ENCODE results near the gene DDX3X. TPM values are rescaled to one million over a fixed set of nuclear protein-coding genes. Genes with fewer than 3 reads are reported as not detected.

DDX3X gene
- total and polyA plus RNA-seq, 2 of the 13 experiments (the other 11 are each of a cell fraction or from before 2014, with no cell fraction given), result 53.5 to 239 TPM

- TF ChIP-seq ZUFSP (CRISPR knock-in tag; IDR thresholded peaks at IDR 0.05; ENCODE audit: borderline replicate concordance), result no peak
- TF ChIP-seq FOXP1 (IDR thresholded peaks at IDR 0.05), result no peak
- no peak for TF ChIP-seq FOXP1 (CRISPR knock-in tag; IDR thresholded peaks at IDR 0.05)
- no peak for TF ChIP-seq PITX1 (CRISPR knock-in tag; IDR thresholded peaks at IDR 0.05)
- TF ChIP-seq SIX1 (CRISPR knock-in tag; IDR thresholded peaks at IDR 0.05; ENCODE audit: borderline replicate concordance), result no peak
- no peak for TF ChIP-seq NR2C2 (CRISPR knock-in tag; IDR thresholded peaks at IDR 0.05; ENCODE audit: borderline replicate concordance)
These were observed 2.0 kb downstream of the DDX3X start (continued) for GRCh38 chrX:41335958-41336331.

- peak overlapping the region; percentile 90 for H3K4me2 ChIP-seq (ENCODE audit: low read depth, low read length)
- intact Hi-C loops (cut with micrococcal nuclease; ENCODE audit: unreplicated experiment), result loop anchor here (10.0 kb wide), 1 partner anchor 62 kb away; no protein-coding TSS in a partner anchor
- no peak overlapping the region for H3K27ac ChIP-seq (ENCODE audit: extremely low read length, insufficient read depth, low read length)
- no peak for DNase-seq (ENCODE audit: low spot score)
- 3% methylated on average over 6 of the region's 7 CpGs for WGBS (ENCODE audit: low lambda C conversion rate)
- no peak overlapping the region for H2AFZ ChIP-seq (ENCODE audit: low read length)
- H3K9me3 ChIP-seq (ENCODE audit: low read length), result no peaks in the 10 kb centered on the region
- peaks cover 62% of the 10 kb centered on the region for H4K20me1 ChIP-seq (ENCODE audit: insufficient read depth, low read length)
- FAIRE-seq, result no peak
- H3K9ac ChIP-seq (ENCODE audit: insufficient read depth, low read depth, low read length), result peak overlapping the region; percentile 98; the same call in 1 of the 2 replicates
- peaks cover 1 to 13% of the 10 kb centered on the region in 2 experiments; a peak in 3 of 5 replicates for H3K36me3 ChIP-seq (replicated peaks in 1 of 2; ENCODE audit: control insufficient read depth in 1 of 2, insufficient read depth in 2 of 2, low read length in 2 of 2)
- H3K4me1 ChIP-seq (ENCODE audit: insufficient read depth, low read length), result peaks cover 18% of the 10 kb centered on the region
- no TSS peak for BruUV-seq (replicated peaks)
- in situ Hi-C loops (cut with HindIII; ENCODE audit: extremely low pct_ligation_motif_present, low pct_unique_long_range_greater_than_20kb), result no loop called here
- TF ChIP-seq ZNF460 (CRISPR knock-in tag; IDR thresholded peaks at IDR 0.05; ENCODE audit: borderline replicate concordance) (peak; percentile 89), MBNL3 (CRISPR knock-in tag; conservative IDR thresholded peaks at IDR 0.05) (no peak)
- ChIA-PET POLR2A (interaction anchor here (0.7 to 1.1 kb wide), 2 partner anchors 11 to 334 kb away, joined by 3 read pairs; no protein-coding TSS in a partner anchor), CTCF (ENCODE audit: low intra/inter-chr PET ratio, low total read pairs) (no interaction called here)
- H3K79me2 ChIP-seq (ENCODE audit: insufficient read depth, low read length), result peaks cover 73% of the 10 kb centered on the region
- H3K27me3 ChIP-seq (ENCODE audit: control insufficient read depth in 1 of 2, insufficient read depth in 2 of 2, low read length in 2 of 2), result no peaks in the 10 kb centered on the region; a peak in 1 of 5 replicates
- peak overlapping the region; percentile 72 to 88 (median 84); a peak in 5 of 6 replicates for H3K4me3 ChIP-seq (replicated peaks in 1 of 3; ENCODE audit: insufficient read depth in 1 of 3, low read depth in 2 of 3, low read length in 3 of 3)
- ATAC-seq, result no peak
These were observed 2.5 kb downstream of the DDX3X start for GRCh38 chrX:41336447-41336846.

Measured in HepG2 (cell line).